GM21360 (cell line): ENCODE results near the gene PRKN.

Experiments
- ATAC-seq: cut with Tn5 transposase; IDR thresholded peaks from one replicate; pipeline ENCODE4 v1.9.1; 2021; ENCODE audit warnings: mild to moderate bottlenecking, moderate library complexity; ENCODE audit not compliant: unreplicated experiment

The PRKN gene

GRCh38 chr6:162014069-162014811 is 713.3 kb downstream of the PRKN start:
- no peak for ATAC-seq

- no peak for ATAC-seq
These were observed 722.2 kb downstream of the PRKN start for GRCh38 chr6:162005372-162005771.

- no peak for ATAC-seq
These were observed 730.8 kb downstream of the PRKN start for GRCh38 chr6:161996783-161997182.

GRCh38 chr6:161985876-161986423 is 741.6 kb downstream of the PRKN start:
- no peak for ATAC-seq

GRCh38 chr6:161984713-161985112 is 742.9 kb downstream of the PRKN start:
- ATAC-seq: no peak

GRCh38 chr6:161976553-161976952 is 751.0 kb downstream of the PRKN start:
- ATAC-seq: no peak

- ATAC-seq: no peak
These were observed 754.5 kb downstream of the PRKN start for GRCh38 chr6:161973064-161973463.

- ATAC-seq: no peak
These were observed 756.5 kb downstream of the PRKN start for GRCh38 chr6:161971043-161971442.

GRCh38 chr6:161963634-161964234 is 763.8 kb downstream of the PRKN start:
- no peak for ATAC-seq

GRCh38 chr6:161963181-161963580 is 764.4 kb downstream of the PRKN start:
- ATAC-seq: no peak

- ATAC-seq: no peak
These were observed 765.8 kb downstream of the PRKN start for GRCh38 chr6:161961796-161962195.

GRCh38 chr6:161961046-161961445 is 766.5 kb downstream of the PRKN start:
- no peak for ATAC-seq

- ATAC-seq: no peak
These were observed 768.5 kb downstream of the PRKN start for GRCh38 chr6:161959072-161959471.

GRCh38 chr6:161956082-161956481 is 771.5 kb downstream of the PRKN start:
- ATAC-seq: no peak

- ATAC-seq: no peak
These were observed 772.8 kb downstream of the PRKN start for GRCh38 chr6:161954699-161955276.

GRCh38 chr6:161954077-161954476 is 773.5 kb downstream of the PRKN start:
- ATAC-seq: no peak

- no peak for ATAC-seq
These were observed 776.4 kb downstream of the PRKN start for GRCh38 chr6:161951126-161951525.

GRCh38 chr6:161949531-161949930 is 778.0 kb downstream of the PRKN start:
- ATAC-seq: no peak

- no peak for ATAC-seq
These were observed 779.1 kb downstream of the PRKN start for GRCh38 chr6:161948462-161948861.

- no peak for ATAC-seq
These were observed 780.2 kb downstream of the PRKN start for GRCh38 chr6:161947371-161947770.

GRCh38 chr6:161946461-161946860 is 781.1 kb downstream of the PRKN start:
- no peak for ATAC-seq

- ATAC-seq: no peak
These were observed 784.0 kb downstream of the PRKN start for GRCh38 chr6:161943561-161943960.
